Measurements from ENCODE around the gene IL17C. TPM values are rescaled to one million over a fixed set of nuclear protein-coding genes. Genes with fewer than 3 reads are reported as not detected.

The IL17C gene
- total and polyA plus RNA-seq, 2 donors (not counting 3 experiments of a cell fraction or from before 2014, with no cell fraction given): 0.17 TPM; not detected in 1

DNA sequence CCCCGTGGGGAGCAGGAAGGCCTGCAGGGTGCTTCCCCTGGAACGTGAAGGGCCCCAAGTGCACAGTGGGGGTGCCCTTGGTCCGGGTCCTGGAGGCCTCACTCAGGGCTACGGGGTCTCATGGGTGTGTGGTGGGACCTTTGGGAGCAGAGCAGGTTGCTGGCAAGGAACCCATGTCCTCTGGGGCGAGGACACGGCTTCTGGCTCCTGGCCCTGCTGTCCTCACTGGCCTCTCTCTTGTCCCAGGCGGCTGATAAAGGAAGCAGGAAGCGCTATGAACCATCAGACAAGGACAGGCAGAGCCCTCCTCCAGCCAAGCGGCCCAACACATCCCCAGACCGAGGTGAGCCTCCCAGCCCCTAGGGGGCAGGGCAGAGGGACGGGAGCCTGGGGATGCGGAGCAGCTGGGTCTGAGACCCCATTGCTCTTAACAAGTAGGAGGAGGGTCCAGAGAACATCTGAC, 9.8 kb upstream of the IL17C start:
- Histone ChIP-seq H3K79me2 (ENCODE audit: control insufficient read depth, insufficient read depth, low read length) (no peaks in the 10 kb centered on the region), H3K9ac (replicated peaks; ENCODE audit: extremely low read depth, insufficient read depth, low read length) (no peak overlapping the region), H3K36me3 (ENCODE audit: control insufficient read depth in 2 of 2, extremely low read depth in 1 of 2, insufficient read depth in 2 of 2, low read length in 2 of 2) (peaks cover 9 to 34% of the 10 kb centered on the region in 2 experiments), H3K4me1 (ENCODE audit: control insufficient read depth, extremely low read depth, insufficient read depth, low read length) (no peaks in the 10 kb centered on the region), H3K27ac (ENCODE audit: insufficient read depth, low read depth, low read length) (no peak overlapping the region), H3K9me3 (replicated peaks; ENCODE audit: control insufficient read depth, insufficient read depth, low read length) (no peaks in the 10 kb centered on the region), H3K4me2 (ENCODE audit: insufficient read depth, low read length) (no peak overlapping the region), H3K4me3 (replicated peaks in 1 of 3; ENCODE audit: insufficient read depth in 1 of 3, low read depth in 1 of 3, low read length in 3 of 3) (no peak overlapping the region), H4K20me1 (replicated peaks; ENCODE audit: control insufficient read depth, extremely low read depth, insufficient read depth, low read length) (no peaks in the 10 kb centered on the region), H3K9me1 (replicated peaks; ENCODE audit: control insufficient read depth, extremely low read depth, insufficient read depth, low read length) (no peaks in the 10 kb centered on the region), H3K27me3 (ENCODE audit: control insufficient read depth in 2 of 2, insufficient read depth in 2 of 2, low read length in 2 of 2) (no peaks in the 10 kb centered on the region), H2AFZ (ENCODE audit: low read depth, low read length) (no peak overlapping the region)
- BruUV-seq (replicated peaks): no TSS peak
- DNase-seq (ENCODE audit: low read depth, low spot score) (peak; percentile 14), FAIRE-seq (peak; percentile 56)
- dilution Hi-C loops (cut with MboI; ENCODE audit: extremely low pct_ligation_motif_present, low sequenced_read_pairs) (no loop called here), intact Hi-C loops (cut with micrococcal nuclease) (no loop called here)
- CTCF ChIA-PET: interaction anchor here (0.9 to 1.6 kb wide), 3 partner anchors 16 to 155 kb away, joined by 3 to 4 read pairs (median 3); no protein-coding TSS in a partner anchor
- POLR2A ChIA-PET: no interaction called here
- TF ChIP-seq, protein P1, sequence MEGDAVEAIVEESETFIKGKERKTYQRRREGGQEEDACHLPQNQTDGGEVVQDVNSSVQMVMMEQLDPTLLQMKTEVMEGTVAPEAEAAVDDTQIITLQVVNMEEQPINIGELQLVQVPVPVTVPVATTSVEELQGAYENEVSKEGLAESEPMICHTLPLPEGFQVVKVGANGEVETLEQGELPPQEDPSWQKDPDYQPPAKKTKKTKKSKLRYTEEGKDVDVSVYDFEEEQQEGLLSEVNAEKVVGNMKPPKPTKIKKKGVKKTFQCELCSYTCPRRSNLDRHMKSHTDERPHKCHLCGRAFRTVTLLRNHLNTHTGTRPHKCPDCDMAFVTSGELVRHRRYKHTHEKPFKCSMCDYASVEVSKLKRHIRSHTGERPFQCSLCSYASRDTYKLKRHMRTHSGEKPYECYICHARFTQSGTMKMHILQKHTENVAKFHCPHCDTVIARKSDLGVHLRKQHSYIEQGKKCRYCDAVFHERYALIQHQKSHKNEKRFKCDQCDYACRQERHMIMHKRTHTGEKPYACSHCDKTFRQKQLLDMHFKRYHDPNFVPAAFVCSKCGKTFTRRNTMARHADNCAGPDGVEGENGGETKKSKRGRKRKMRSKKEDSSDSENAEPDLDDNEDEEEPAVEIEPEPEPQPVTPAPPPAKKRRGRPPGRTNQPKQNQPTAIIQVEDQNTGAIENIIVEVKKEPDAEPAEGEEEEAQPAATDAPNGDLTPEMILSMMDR (IDR thresholded peaks at IDR 0.05; ENCODE audit: extremely low read depth in 1 of 2, insufficient read depth in 1 of 2, low read depth in 1 of 2, low read length in 2 of 2): peak; percentile 35 to 40
- no peak for TF ChIP-seq JUN (IDR thresholded peaks at IDR 0.05; ENCODE audit: borderline replicate concordance, insufficient read depth, insufficient read length, low read depth)

DNA sequence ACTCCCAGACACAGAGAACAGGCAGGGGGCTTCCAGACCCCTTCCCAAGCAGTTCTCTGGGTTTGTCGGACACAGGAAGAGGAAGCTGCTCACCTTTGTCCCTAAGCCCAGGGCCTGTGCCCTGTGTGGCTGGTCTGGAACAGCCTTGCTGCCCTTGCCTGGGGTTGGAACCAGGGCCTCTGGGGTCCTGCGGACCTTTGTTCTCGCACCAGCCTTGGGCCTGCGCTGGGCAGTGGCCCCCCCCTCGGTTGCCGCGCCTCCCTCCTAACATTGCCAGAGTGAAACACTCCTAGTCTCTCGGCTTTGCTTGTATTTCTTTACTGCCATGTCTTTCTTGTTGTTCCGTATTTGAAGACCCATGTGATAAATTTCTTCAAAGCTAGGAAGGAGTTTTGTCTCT, 8.5 kb upstream of the IL17C start:
- dilution Hi-C loops (cut with MboI; ENCODE audit: extremely low pct_ligation_motif_present, low sequenced_read_pairs) (no loop called here), intact Hi-C loops (cut with micrococcal nuclease) (no loop called here)
- CTCF ChIA-PET: interaction anchor here (1.0 to 1.6 kb wide), 3 partner anchors 10 to 108 kb away, joined by 3 to 4 read pairs (median 3); no protein-coding TSS in a partner anchor
- no peaks in the 10 kb centered on the region for H3K9me3 ChIP-seq (replicated peaks; ENCODE audit: control insufficient read depth, insufficient read depth, low read length)
- peaks cover 4 to 22% of the 10 kb centered on the region in 2 experiments for H3K36me3 ChIP-seq (ENCODE audit: control insufficient read depth in 2 of 2, extremely low read depth in 1 of 2, insufficient read depth in 2 of 2, low read length in 2 of 2)
- no TSS peak for BruUV-seq (replicated peaks)
- no peaks in the 10 kb centered on the region for H4K20me1 ChIP-seq (replicated peaks; ENCODE audit: control insufficient read depth, extremely low read depth, insufficient read depth, low read length)
- no peaks in the 10 kb centered on the region for H3K9me1 ChIP-seq (replicated peaks; ENCODE audit: control insufficient read depth, extremely low read depth, insufficient read depth, low read length)
- no peak overlapping the region for H3K4me2 ChIP-seq (ENCODE audit: insufficient read depth, low read length)
- DNase-seq (ENCODE audit: low read depth, low spot score): no peak
- POLR2A ChIA-PET: no interaction called here
- H3K9ac ChIP-seq (replicated peaks; ENCODE audit: extremely low read depth, insufficient read depth, low read length): no peak overlapping the region
- FAIRE-seq: no peak
- H3K4me1 ChIP-seq (ENCODE audit: control insufficient read depth, extremely low read depth, insufficient read depth, low read length): peaks cover 4% of the 10 kb centered on the region
- no peak for TF ChIP-seq GATA2 (IDR thresholded peaks at IDR 0.05; ENCODE audit: insufficient read depth, insufficient read length, low read depth, low read length)
- TF ChIP-seq JUN (IDR thresholded peaks at IDR 0.05; ENCODE audit: borderline replicate concordance, insufficient read depth, insufficient read length, low read depth): no peak
- no peak for TF ChIP-seq MYC (IDR thresholded peaks at IDR 0.05; ENCODE audit: low read depth, low read length)
- no peak for TF ChIP-seq FOS (IDR thresholded peaks at IDR 0.05; ENCODE audit: borderline replicate concordance, insufficient read depth, low read length)
- TF ChIP-seq POLR2A (IDR thresholded peaks at IDR 0.05; ENCODE audit: low read depth, low read length): no peak
- TF ChIP-seq, protein P2, sequence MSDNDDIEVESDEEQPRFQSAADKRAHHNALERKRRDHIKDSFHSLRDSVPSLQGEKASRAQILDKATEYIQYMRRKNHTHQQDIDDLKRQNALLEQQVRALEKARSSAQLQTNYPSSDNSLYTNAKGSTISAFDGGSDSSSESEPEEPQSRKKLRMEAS (IDR thresholded peaks at IDR 0.05; ENCODE audit: insufficient read depth, insufficient read length): no peak
- TF ChIP-seq POLR2AphosphoS5 (IDR thresholded peaks at IDR 0.05; ENCODE audit: insufficient read depth, low read depth, low read length): no peak
- TF ChIP-seq, protein P1 (IDR thresholded peaks at IDR 0.05; ENCODE audit: extremely low read depth in 1 of 2, insufficient read depth in 1 of 2, low read depth in 1 of 2, low read length in 2 of 2): no peak
- no peak for TF ChIP-seq EZH2 (IDR thresholded peaks at IDR 0.05; ENCODE audit: borderline replicate concordance, low read depth, low read length, severe bottlenecking)
- H2AFZ ChIP-seq (ENCODE audit: low read depth, low read length): no peak overlapping the region
- H3K27me3 ChIP-seq (ENCODE audit: control insufficient read depth in 2 of 2, insufficient read depth in 2 of 2, low read length in 2 of 2): no peaks in the 10 kb centered on the region
- no peaks in the 10 kb centered on the region for H3K79me2 ChIP-seq (ENCODE audit: control insufficient read depth, insufficient read depth, low read length)
- H3K4me3 ChIP-seq (replicated peaks in 1 of 3; ENCODE audit: insufficient read depth in 1 of 3, low read depth in 1 of 3, low read length in 3 of 3): no peak overlapping the region
- no peak overlapping the region for H3K27ac ChIP-seq (ENCODE audit: insufficient read depth, low read depth, low read length)

Measured in endothelial cell of umbilical vein (primary cell).